Karpas-422 (cell line): ENCODE results near the gene STXBP1. TPM values are rescaled to one million over a fixed set of nuclear protein-coding genes. Genes with fewer than 3 reads are reported as not detected.
A peak's percentile ranks its signal among the peaks of the same experiment; 100 is the strongest.

Source experiments
- DNase-seq: peaks from one replicate; pipeline ENCODE4 v3.0.0-alpha.2; 2015
- H2AFZ ChIP-seq: fragments of 200-600 bp; sonication (generic); 2 replicates; pipeline ENCODE4 v1.6.1; 2014; ENCODE audit warnings: antibody characterized with exemption, low read length, mixed read lengths
- H3K27ac ChIP-seq: fragments of 200-600 bp; sonication (generic); 2 replicates; pipeline ENCODE4 v1.5.1; 2014; ENCODE audit warnings: mild to moderate bottlenecking, low read length, moderate library complexity
- H3K27me3 ChIP-seq: fragments of 200-600 bp; sonication (generic); 2 replicates; pipeline ENCODE4 v1.6.1; 2014; ENCODE audit warnings: low read length, mixed read lengths
- H3K36me3 ChIP-seq: fragments of 200-600 bp; sonication (generic); 2 replicates; pipeline ENCODE4 v1.6.1; 2014; ENCODE audit warnings: low read length, mixed read lengths; ENCODE audit not compliant: insufficient read depth
- H3K4me1 ChIP-seq: fragments of 200-600 bp; sonication (generic); 2 replicates; pipeline ENCODE4 v1.6.1; 2014; ENCODE audit warnings: mild to moderate bottlenecking, low read length, mixed read lengths
- H3K4me2 ChIP-seq: fragments of 200-600 bp; sonication (generic); 2 replicates; pipeline ENCODE4 v1.6.1; 2014; ENCODE audit warnings: low read length, low read depth, mild to moderate bottlenecking; ENCODE audit not compliant: poor library complexity, severe bottlenecking
- H3K4me3 ChIP-seq: fragments of 200-600 bp; sonication (generic); 2 replicates; pipeline ENCODE4 v1.5.1; 2014; ENCODE audit warnings: mild to moderate bottlenecking, antibody characterized with exemption, low read length, mixed read lengths
- H3K79me2 ChIP-seq: fragments of 200-600 bp; sonication (generic); 2 replicates; pipeline ENCODE4 v1.6.1; 2014; ENCODE audit warnings: mild to moderate bottlenecking, low read length, mixed read lengths
- H3K9ac ChIP-seq: fragments of 200-600 bp; sonication (generic); 2 replicates; pipeline ENCODE4 v1.6.0; 2014; ENCODE audit warnings: low read length
- H3K9me2 ChIP-seq: fragments of 200-600 bp; sonication (generic), shearing (Covaris generic); replicated peaks from 2 replicates; pipeline ENCODE4 v1.6.0; 2014; ENCODE audit warnings: mild to moderate bottlenecking, low read length, moderate library complexity; ENCODE audit not compliant: insufficient read depth
- H3K9me3 ChIP-seq: fragments of 300-700, 200-600 bp; sonication (generic); 2 replicates; pipeline ENCODE4 v1.6.1; 2014; ENCODE audit warnings: low read length, mixed read lengths
- H4K20me1 ChIP-seq: fragments of 200-600 bp; sonication (generic); 2 replicates; pipeline ENCODE4 v1.6.1; 2014; ENCODE audit warnings: mild to moderate bottlenecking, antibody characterized with exemption, low read length, low read depth; ENCODE audit not compliant: insufficient read depth
- total RNA-seq: library from RNA; depleted of rRNA; stranded (reverse); fragments of >200 nt; shearing (Covaris generic); gene quantifications from 2 replicates; pipeline ENCODE4 v1.2.3, GENCODE V29; 2014; ENCODE audit warnings: low replicate concordance

The STXBP1 gene
- total RNA-seq, 1 experiment from 2014 or later = 3.1 TPM

DNA sequence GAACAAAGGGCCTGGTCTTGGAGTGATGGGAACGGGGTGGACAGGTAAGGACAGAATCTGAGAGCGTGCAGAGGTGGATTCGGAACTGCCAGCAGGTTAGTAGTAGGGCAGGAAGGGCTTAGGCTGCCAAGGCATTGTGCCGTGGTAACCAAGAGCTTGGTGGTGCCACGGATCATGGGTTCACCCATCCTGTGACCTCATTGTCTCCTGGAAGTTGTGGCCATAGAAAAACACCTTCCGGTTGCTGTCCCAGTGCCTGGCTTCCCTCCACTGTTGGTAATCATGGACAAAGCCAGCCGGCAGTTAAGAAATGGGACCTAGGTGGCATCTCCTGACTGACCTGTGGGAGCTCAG, 52.2 kb downstream of the STXBP1 start:
- no peaks in the 10 kb centered on the region for H3K27me3 ChIP-seq
- no peaks in the 10 kb centered on the region for H3K4me1 ChIP-seq
- H3K27ac ChIP-seq = no peak overlapping the region
- no peaks in the 10 kb centered on the region for H3K9me3 ChIP-seq
- H4K20me1 ChIP-seq = no peaks in the 10 kb centered on the region
- H3K4me3 ChIP-seq = no peak overlapping the region
- no peaks in the 10 kb centered on the region for H3K79me2 ChIP-seq
- H2AFZ ChIP-seq = no peak overlapping the region
- peak; percentile 34 for DNase-seq
- no peak overlapping the region for H3K9ac ChIP-seq
- no peaks in the 10 kb centered on the region; the same call in 1 of the 2 replicates for H3K36me3 ChIP-seq
- no peaks in the 10 kb centered on the region for H3K9me2 ChIP-seq
- no peak overlapping the region for H3K4me2 ChIP-seq

GRCh38 chr9:127664678-127665507, 52.8 kb downstream of the STXBP1 start:
- Histone ChIP-seq H3K9ac (no peak overlapping the region), H4K20me1 (no peaks in the 10 kb centered on the region), H3K36me3 (no peaks in the 10 kb centered on the region; the same call in 1 of the 2 replicates), H3K4me1 (no peaks in the 10 kb centered on the region), H3K27ac (no peak overlapping the region), H2AFZ (no peak overlapping the region), H3K4me3 (no peak overlapping the region), H3K79me2 (no peaks in the 10 kb centered on the region), H3K9me3 (no peaks in the 10 kb centered on the region), H3K9me2 (no peaks in the 10 kb centered on the region), H3K27me3 (no peaks in the 10 kb centered on the region), H3K4me2 (no peak overlapping the region)
- no peak for DNase-seq

- no peaks in the 10 kb centered on the region for H3K9me3 ChIP-seq
- no peak overlapping the region for H3K27ac ChIP-seq
- no peaks in the 10 kb centered on the region for H3K9me2 ChIP-seq
- no peak overlapping the region for H3K4me3 ChIP-seq
- no peak overlapping the region for H3K4me2 ChIP-seq
- no peaks in the 10 kb centered on the region for H4K20me1 ChIP-seq
- no peaks in the 10 kb centered on the region for H3K79me2 ChIP-seq
- H2AFZ ChIP-seq = no peak overlapping the region
- no peaks in the 10 kb centered on the region for H3K36me3 ChIP-seq
- no peak for DNase-seq
- no peaks in the 10 kb centered on the region for H3K4me1 ChIP-seq
- H3K9ac ChIP-seq = no peak overlapping the region
- no peaks in the 10 kb centered on the region for H3K27me3 ChIP-seq
Measured at GRCh38 chr9:127667127-127667844, 55.2 kb downstream of the STXBP1 start.

DNA sequence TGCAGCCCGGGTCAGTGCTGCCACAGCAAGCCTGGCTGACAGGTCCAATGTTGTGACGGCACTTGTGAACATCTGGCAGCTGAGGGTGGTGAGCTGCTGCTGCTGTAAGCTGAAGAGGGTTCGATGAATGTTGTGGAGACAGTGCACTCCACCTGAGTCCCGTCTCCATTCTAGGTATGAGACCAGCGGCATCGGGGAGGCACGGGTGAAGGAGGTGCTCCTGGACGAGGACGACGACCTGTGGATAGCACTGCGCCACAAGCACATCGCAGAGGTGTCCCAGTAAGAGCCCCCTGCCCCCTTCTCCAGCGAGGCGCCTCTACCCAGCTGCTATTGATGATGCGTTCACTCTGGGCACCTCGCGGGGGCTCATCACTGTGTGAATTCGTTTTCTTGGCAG, 55.8 kb downstream of the STXBP1 start:
- H2AFZ ChIP-seq = no peak overlapping the region
- H3K27ac ChIP-seq = no peak overlapping the region
- no peak for DNase-seq
- no peaks in the 10 kb centered on the region for H3K27me3 ChIP-seq
- H3K9me2 ChIP-seq = no peaks in the 10 kb centered on the region
- H3K9me3 ChIP-seq = no peaks in the 10 kb centered on the region
- H3K79me2 ChIP-seq = no peaks in the 10 kb centered on the region
- no peak overlapping the region for H3K4me2 ChIP-seq
- no peaks in the 10 kb centered on the region for H3K4me1 ChIP-seq
- H3K36me3 ChIP-seq = no peaks in the 10 kb centered on the region
- H3K4me3 ChIP-seq = no peak overlapping the region
- no peak overlapping the region for H3K9ac ChIP-seq
- no peaks in the 10 kb centered on the region for H4K20me1 ChIP-seq

- Histone ChIP-seq H3K4me1 (no peaks in the 10 kb centered on the region), H3K9me3 (no peaks in the 10 kb centered on the region), H3K9ac (no peak overlapping the region), H4K20me1 (no peaks in the 10 kb centered on the region), H3K9me2 (no peaks in the 10 kb centered on the region), H3K36me3 (no peaks in the 10 kb centered on the region), H3K27ac (no peak overlapping the region), H2AFZ (no peak overlapping the region), H3K4me3 (no peak overlapping the region), H3K4me2 (no peak overlapping the region), H3K79me2 (no peaks in the 10 kb centered on the region), H3K27me3 (no peaks in the 10 kb centered on the region)
- no peak for DNase-seq
Measured at GRCh38 chr9:127673234-127673633, 61.2 kb downstream of the STXBP1 start.

- no peaks in the 10 kb centered on the region for H3K4me1 ChIP-seq
- no peak overlapping the region for H3K27ac ChIP-seq
- no peak for DNase-seq
- H4K20me1 ChIP-seq = no peaks in the 10 kb centered on the region
- no peak overlapping the region for H3K4me3 ChIP-seq
- no peak overlapping the region for H3K9ac ChIP-seq
- H3K27me3 ChIP-seq = no peaks in the 10 kb centered on the region
- H3K4me2 ChIP-seq = no peak overlapping the region
- no peaks in the 10 kb centered on the region for H3K9me2 ChIP-seq
- no peaks in the 10 kb centered on the region for H3K79me2 ChIP-seq
- no peaks in the 10 kb centered on the region for H3K9me3 ChIP-seq
- no peaks in the 10 kb centered on the region for H3K36me3 ChIP-seq
- no peak overlapping the region for H2AFZ ChIP-seq
Measured at GRCh38 chr9:127676638-127677037, 64.6 kb downstream of the STXBP1 start.

DNA sequence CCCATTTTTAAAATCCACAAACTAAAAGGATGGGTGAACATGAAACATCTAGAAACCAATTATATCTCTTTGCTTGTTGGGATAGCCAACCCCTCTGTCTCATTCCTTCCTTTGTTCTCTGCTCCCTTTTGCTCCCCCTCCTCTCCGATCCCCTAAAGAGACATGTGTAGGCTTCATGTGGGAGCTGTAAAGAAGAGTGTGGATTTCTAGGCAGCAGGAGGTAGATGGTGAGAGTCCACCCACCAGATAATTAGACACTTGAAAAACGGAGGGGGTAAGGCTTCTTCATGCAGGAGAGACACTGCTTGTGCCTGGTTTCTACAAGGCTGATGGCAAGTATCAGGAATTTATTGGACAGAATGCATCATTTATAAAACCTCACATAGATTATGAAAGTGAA, 67.4 kb downstream of the STXBP1 start:
- Histone ChIP-seq H3K9ac (no peak overlapping the region), H3K4me3 (no peak overlapping the region), H3K9me2 (no peaks in the 10 kb centered on the region), H2AFZ (no peak overlapping the region), H3K79me2 (no peaks in the 10 kb centered on the region), H3K4me1 (no peaks in the 10 kb centered on the region), H3K27me3 (no peaks in the 10 kb centered on the region), H3K4me2 (no peak overlapping the region), H3K36me3 (no peaks in the 10 kb centered on the region), H4K20me1 (no peaks in the 10 kb centered on the region), H3K27ac (no peak overlapping the region), H3K9me3 (no peaks in the 10 kb centered on the region)
- DNase-seq = no peak

DNA sequence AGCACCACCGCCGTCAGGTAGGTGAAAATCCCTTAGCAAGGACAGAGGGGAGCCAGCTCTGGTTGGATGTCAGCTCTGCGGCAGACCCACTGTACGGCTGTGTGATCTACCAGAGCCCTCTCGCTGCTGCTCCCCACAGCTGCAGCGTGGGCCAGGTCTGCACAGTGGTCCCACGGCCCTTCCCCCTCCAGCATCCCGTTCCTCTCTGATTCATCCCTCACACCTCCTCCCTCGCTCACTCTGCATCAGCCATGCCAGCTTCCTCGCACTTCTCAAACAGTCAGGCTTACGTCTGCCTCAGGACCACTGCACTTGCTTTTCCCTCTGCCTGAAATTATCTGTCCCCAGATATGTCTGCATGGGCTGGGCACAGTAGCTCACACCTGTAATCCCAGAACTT, 68.1 kb downstream of the STXBP1 start:
- Histone ChIP-seq H4K20me1 (no peaks in the 10 kb centered on the region), H3K36me3 (no peaks in the 10 kb centered on the region), H3K4me1 (no peaks in the 10 kb centered on the region), H2AFZ (no peak overlapping the region), H3K4me2 (no peak overlapping the region), H3K27me3 (no peaks in the 10 kb centered on the region), H3K9ac (no peak overlapping the region), H3K9me3 (no peaks in the 10 kb centered on the region), H3K4me3 (no peak overlapping the region), H3K9me2 (no peaks in the 10 kb centered on the region), H3K79me2 (no peaks in the 10 kb centered on the region), H3K27ac (no peak overlapping the region)
- DNase-seq = no peak
